NCI-H2081 (cell line): ENCODE measurements around the gene PLB1.

Experiments
- DNase-seq, 2 experiments: peaks; one replicate each; lab custom pipeline; 2025; lab: John Stamatoyannopoulos, UW

The PLB1 gene

DNA sequence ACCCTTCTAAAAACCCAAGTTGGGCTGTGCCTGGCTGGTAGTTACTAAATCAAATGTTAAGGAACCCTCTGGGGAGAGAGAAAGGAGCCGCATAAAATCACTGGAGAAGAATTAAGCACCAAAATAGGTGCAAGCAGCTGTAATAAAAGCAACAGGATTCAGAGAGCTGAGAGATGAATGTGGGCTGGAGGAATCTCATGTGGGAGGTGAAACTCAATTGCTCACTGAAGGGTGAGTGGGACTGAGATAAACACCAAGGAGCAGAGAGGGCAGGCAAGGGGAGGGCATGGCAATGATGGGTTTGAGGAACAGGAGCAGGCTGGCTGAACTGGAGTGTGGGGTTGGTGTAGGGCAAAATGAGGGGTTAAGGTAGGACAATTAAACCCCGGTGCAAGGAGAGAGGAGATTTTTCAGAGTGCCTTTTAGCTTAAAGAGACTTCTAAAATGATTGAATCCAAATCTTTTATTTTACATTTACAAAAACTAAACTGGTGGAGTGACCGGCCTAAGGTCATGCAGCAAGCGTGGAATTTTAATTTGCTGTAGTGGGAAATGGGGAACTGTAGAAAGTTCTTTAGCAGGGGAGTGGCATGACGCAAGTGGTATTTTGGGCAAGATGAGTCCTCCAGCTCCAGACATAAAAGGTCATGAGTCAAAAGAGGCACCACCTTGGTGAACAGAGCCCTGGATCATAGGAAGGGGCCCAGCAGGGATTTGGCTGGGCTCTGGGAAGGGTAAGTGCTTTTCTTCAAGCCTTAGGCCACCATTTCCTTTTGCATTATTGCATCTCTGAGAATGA is 10.5 kb downstream of the PLB1 start:
- DNase-seq, result no peak

- peak in 1 of 2 experiments; percentile 61 for DNase-seq
These were observed 12.2 kb downstream of the PLB1 start for GRCh38 chr2:28507796-28508764.

GRCh38 chr2:28509361-28509760 is 13.5 kb downstream of the PLB1 start:
- DNase-seq, result no peak

GRCh38 chr2:28510184-28510583 is 14.3 kb downstream of the PLB1 start:
- no peak for DNase-seq

DNA sequence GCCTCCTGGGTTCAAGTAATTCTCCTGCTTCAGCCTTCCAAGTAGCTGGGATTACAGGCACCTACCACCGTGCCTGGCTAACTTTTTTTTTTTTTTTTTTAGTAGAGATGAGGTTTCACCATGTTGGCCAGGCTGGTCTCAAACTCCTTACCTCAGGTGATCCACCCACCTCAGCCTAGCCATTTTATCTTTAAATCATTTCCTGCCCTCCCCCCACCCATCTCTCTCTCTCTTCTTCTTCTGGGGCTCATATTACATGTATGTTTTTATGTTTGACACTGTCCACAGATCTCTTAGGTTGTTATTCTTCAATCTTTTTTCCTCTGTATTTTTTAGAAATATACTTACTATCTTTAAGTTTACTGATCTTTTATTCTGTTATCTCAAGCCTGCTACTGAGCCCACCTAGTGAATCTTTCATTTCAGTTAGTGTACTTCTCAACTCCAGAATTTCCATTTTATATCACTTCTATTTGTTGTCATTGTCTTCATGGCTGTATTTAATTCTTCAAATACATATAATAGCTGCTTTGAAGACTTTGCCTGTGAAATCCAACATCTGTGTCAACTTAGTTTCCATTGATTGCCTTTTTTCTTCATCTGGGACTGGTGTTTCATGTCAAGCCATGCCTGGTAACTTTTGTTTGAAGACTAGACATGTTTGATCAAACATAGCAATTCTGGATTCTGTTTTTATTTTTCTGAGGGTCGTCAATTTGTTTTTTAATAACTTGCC is 16.2 kb downstream of the PLB1 start:
- DNase-seq, result no peak

GRCh38 chr2:28512607-28512965 is 16.7 kb downstream of the PLB1 start:
- no peak for DNase-seq

GRCh38 chr2:28513097-28513496 is 17.2 kb downstream of the PLB1 start:
- no peak for DNase-seq

- DNase-seq, result no peak
These were observed 19.4 kb downstream of the PLB1 start for GRCh38 chr2:28515176-28515751.

DNA sequence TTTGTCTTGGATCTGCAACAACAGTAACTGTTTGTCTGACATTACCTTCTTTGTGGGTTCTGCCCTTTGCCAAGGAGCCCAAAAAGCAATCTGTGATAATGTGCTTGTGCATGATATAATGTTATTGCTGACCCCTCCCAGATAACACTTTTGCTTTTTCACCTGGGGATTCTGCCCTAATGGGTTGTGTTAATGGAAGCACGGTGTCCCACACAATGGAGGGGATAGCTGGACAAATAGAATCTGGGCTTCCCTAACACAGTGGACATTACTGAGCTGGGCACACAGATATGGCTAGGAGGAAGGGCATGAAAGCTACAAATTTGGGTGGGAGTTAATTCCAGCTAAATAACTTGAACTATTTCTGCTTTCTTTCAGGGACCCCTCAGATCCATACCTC is 20.6 kb downstream of the PLB1 start:
- no peak for DNase-seq

GRCh38 chr2:28516950-28517349 is 21.1 kb downstream of the PLB1 start:
- DNase-seq, result no peak

DNA sequence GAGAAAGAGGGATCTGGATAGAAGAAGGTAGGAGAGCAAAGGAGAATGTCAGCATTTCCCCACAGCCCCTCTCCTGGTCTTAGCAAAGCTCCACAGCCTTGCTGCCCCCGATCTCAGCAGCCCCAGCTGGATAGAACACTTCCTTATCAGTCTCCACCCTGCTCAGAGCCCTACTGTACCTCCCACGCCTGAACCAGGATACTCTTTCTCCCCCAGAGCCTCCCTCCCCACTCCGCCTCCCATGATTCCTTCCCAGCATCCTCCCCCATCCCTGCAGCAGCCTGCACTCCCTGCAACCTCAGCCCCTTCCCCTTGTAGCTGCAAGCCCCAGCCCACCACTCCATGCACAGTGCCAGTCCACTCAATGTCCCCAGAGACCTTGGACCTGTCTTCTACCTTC is 25.8 kb downstream of the PLB1 start:
- no peak for DNase-seq

DNA sequence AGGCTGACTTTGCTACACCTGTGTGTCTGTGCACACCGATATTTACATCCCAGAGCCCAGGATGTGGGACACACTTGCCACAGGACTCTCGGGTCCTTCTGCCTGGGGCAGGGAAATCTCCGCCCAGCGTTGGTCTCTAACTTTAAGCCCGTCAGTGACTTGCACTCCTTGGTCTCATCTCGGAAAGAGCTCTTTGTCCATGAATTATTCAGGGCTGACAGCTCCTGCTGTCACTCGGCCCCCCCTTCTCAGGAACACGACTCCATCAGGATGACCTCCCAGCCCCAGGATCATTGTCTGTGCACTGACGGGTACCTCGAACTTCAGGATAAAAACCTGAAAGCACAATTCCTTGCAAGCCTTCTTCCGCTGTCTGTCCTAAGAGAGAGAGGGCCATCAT is 26.6 kb downstream of the PLB1 start:
- DNase-seq, result no peak

GRCh38 chr2:28523902-28524301 is 28.0 kb downstream of the PLB1 start:
- DNase-seq, result no peak

GRCh38 chr2:28525481-28525880 is 29.6 kb downstream of the PLB1 start:
- DNase-seq, result no peak

DNA sequence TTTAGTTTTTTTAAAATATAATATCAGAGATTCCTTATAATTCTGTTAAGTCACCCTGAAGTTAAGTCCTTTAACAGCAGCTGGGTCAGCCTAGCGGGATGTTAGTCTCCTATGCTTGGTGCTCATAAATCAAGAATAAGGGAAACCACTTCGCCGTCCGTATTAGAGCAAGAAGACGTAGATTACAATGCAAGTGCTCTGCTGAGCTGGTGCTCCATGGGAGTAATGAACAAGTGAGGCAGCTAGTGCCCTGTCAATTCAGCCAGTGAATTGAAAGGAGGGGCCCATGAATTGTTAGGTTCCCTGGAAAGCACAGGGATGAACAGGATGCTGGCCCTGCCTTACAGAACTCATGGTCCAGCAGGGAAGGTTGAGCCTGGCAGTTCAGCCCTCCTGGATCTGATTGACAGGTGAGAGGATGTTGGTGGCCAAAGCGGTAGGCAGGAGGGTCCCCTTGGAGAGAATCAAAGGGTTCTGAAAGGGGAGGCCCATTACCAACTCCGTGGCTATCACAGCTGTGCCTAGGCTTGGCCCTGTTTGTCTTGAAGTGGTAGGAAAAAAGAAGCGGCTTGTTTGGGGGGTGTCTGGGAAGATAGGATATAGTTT is 30.8 kb downstream of the PLB1 start:
- no peak for DNase-seq

GRCh38 chr2:28527196-28527595 is 31.3 kb downstream of the PLB1 start:
- no peak for DNase-seq

GRCh38 chr2:28528206-28528605 is 32.3 kb downstream of the PLB1 start:
- no peak for DNase-seq

- DNase-seq, result no peak
These were observed 34.9 kb downstream of the PLB1 start for GRCh38 chr2:28530782-28531181.

GRCh38 chr2:28532399-28532798 is 36.5 kb downstream of the PLB1 start:
- no peak for DNase-seq

DNA sequence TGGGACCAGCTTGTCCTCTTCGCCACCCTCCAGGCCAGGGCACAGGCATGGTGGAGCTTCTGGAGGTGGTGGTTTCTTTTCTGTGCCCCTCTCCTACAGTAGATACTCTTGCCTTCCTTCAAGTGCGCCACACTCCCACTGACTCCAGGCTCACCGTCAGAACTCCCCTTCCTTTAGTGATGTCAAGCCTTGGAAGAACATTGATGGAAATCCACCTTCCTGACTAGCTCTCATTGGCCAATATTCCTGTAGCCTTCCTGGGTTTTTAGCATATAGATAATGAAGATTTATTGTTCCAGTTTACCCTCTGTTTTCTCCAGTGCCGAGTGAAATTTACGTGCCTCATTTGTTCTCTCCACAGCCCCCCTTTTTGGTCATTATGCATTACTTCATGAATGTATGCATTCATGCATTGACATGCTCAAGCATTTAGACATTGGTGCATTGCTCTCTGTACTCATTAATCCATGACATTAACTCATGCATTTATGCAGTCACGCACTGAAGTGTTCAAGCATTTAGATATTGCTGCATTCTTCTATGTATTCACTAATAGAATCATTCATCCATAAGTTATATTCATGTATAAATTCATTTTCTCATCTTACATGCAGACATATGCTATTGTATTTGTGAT is 37.3 kb downstream of the PLB1 start:
- no peak for DNase-seq

GRCh38 chr2:28534817-28535216 is 39.0 kb downstream of the PLB1 start:
- no peak for DNase-seq
